SIG-M5 treated with dmso at 0.1 percent for 504 hours (cell line): ENCODE data around the gene KIAA2012.

Source experiments
- DNase-seq: peaks from one replicate; lab custom pipeline; 2025; ENCODE audit not compliant: unreplicated experiment; lab: John Stamatoyannopoulos, UW

The KIAA2012 gene

DNA sequence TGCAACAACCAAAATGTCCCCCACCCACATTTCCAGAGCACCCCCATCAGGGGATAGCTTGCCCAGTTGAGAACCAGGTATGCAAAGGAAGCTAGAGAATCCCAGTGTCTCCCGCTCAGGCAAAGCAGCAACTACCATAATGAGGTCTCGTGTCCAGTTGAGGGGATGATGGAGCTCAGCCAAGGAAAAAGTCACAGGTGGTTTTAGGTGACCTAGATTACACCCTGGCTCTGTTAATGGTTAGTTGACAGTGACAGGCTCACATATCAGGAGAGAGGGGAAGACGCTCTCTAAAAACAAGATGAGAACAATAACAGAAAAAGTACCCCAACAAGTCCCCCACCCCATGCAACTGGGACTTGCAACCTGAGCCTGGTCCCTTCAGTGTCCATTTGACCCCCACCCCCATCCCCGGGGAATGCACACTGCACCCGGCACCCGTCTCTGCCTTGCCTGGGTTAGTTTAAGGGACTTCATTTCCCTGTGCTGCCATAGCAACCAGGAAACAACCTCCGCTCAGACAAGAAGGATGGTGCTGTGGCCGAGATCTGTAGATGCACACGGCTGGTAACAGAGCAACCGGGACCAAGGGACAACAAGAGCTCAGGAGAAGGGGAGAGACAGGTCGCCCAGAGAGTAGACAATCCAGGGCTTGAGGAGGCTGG, at the start of gene KIAA2012:
Gene KIAA2012, plus strand, starts transcription at position 519 of the 665 bp plus-strand sequence. CDS start 373 bp downstream, outside the sequence.
- DNase-seq = no peak

DNA sequence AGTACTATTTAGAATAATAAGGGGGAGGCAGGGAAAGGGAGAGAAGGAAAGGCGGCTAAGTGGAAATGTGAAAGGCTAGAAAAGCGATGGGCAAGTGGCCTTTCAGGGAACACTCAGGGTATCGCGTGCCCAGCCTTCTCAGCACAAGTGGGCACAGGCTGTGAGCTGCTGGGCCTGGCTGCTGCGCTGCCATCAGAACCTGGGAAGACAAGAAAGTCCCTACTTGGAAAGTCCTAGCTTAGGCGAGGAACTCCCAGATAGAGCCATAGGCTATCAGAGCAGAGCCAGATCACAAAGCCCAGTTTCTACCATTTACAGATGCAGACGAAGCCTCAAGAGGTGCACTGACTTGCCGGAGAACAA, 49.2 kb upstream of the KIAA2012 start:
- no peak for DNase-seq

DNA sequence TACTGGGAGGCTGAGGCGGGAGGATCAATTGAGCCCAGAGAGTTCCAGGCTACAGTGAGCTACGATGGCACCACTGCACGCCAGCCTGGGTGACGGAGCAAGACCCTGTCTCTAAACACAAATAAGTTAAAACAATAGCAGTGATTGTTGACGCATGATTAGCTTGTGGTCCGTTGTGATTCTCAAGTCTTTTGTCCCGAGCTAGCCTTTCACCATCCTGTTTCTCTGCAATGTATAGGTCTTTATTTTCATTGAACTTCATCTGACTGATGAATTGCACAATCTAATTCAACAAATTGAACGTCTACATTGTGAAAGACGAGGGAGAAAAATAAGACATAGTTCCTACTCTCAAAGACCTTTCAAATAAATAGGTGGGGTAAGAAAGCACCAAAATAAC, 48.2 kb upstream of the KIAA2012 start:
- no peak for DNase-seq

DNA sequence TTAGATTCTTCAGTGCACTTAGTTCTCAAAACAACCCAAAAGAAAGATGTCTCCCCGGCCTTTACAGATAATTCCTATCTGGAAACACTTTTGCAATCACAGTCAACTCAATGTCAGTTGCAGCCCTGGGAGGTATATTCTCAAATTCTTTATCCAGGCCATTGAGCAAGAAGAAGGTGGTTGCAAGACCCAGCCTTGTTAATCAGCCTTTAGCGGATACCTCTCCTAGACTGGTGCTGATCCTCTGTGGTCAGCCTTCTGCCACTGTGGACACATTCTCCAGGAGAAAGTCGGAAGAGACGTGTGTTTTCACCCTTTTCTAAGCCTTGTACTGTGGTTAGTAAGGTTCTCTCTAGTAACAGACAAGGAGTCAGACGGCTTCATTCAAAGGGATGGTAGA, 47.2 kb upstream of the KIAA2012 start:
- DNase-seq = no peak

DNA sequence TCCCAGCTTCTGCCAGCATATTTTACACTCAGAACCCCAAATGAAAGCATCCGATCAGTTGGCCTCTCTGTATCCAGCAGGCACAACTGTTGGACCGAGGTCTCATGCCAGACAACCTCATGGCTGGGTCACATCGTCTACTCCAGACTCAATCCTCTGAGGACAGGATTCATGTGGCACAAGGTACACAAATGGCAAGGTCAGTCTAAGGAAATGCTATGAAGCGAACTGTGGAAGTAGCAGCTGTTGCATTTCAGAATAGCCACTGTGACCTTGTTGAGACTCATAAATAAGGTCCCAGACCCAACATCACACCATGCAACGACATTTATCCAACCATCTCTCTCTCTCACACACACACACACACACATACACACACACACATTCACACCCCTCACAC, 46.5 kb upstream of the KIAA2012 start:
- no peak for DNase-seq

DNA sequence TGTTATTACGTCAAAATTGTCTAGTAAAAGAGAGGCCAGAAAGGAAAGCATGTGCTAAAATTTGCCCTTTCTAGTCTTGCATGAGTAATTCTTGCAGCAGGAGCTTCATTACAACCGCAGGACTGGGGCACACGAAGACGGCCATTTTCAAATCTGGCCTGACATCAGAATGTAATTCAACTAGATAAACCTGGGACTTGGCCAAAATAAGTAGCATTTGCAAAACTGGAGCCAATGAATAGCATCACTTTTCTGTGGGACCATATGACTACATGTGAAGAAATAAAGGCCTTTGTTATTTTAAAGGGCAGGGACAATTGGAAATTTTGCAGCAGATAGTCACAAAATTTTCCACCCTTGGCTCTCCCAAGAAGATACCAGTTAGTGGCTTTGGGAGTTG, 42.4 kb upstream of the KIAA2012 start:
- no peak for DNase-seq

DNA sequence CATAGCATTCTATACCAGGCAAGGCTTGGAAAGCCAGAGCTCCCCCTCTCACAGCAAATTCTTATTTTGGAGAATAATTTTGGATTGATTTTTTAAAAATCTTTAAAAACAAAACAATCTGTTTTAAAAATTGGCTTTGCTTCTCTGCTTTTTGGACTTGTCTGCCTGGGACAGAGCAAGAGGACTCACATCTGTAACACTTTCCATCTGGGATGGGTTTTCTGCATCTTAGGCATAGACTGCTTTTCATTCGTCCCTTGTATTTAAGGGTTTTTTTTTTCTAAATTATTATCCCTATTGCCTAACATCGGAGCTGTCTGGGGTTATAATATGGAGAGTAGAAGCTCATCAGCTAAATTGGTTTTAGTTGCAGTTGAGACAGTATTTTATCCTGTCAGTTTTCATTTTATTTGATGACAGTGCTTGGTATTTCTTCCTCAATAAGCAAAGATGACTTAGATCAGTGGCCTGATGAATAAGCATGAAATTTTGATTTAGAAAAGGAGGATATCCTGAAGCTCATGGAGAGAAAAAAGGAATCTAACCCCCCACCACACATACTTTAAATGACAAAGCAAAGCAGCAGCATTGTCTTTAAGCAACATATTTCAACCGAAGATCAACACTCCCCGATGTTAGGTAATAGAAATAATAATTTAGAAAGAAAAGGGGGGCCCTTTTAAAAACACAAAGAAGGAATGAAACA, 41.7 kb upstream of the KIAA2012 start:
- no peak for DNase-seq

DNA sequence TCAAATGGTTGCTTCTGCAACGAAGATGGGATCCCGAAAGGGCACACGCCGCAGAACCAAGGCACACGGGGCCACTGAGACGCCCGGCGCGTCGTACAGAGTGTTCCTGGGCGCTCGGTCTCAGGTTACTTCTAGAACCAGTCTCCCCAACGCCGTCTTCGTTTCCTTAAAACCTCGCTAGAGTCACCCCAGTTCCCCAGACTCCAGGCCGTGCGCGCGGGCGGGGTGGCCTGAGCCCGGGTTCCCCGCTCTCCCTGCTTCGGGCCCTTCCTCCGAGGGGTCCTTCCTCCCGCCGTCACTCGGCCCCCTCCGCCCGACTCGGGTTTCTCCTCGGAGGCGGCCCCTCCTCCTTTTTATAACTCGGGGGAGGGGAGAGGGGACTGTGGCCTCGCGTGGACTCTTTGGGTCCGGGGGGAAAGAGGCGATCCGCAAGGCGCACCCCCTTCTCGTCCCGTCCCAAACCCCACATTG, 40.2 kb upstream of the KIAA2012 start:
- peak; percentile 52 for DNase-seq

DNA sequence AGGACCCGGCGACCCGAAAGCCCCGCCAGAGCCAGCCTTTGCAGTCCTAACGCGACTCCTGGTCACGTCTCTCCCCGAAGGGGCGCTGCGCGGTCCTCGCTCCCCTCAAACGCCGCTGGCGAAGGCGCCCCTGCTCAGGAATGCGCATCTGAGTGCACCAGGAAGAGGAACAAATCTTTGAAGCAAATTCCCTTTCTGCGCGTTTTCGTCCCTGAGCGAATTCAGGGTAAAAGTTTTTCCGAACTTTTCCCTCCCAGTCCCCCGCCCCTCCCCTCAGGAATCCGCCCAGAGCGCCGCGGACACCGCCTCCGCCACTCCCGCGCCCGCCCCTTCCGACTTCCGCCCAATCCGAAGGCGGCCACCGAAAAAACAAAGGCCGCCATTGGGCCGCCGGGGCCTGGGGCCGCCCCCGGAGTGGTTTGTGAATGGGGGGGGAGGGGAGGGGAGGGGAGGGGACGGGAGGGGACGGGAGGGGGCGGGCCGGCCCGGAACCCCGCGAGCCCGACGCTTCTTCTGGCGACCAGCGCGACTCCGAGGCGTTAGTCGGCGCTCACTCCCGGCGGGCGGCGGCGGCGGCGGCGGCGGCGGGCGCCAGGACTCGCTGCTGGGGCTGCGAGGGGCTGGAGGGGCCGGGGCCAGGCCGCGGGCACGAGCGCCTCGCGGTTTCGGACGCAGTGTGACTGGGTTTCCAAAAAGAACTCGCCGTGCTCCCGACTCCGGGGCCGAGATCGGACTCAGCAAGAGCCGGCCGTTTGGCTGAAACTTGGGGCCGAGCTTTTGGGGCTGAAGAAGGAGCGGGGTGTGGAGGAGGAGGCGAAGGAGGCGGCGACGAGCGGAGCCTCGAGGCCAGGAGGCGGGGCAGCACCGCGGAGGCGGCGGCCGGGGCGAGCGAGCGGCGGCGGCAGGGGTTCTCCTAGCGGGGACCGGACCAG, 39.5 kb upstream of the KIAA2012 start, which contains the start of gene FZD7:
Gene FZD7, plus strand, starts transcription at position 539 of the 932 bp plus-strand sequence. CDS start 793 bp downstream, outside the sequence.
- DNase-seq = peak; percentile 82

DNA sequence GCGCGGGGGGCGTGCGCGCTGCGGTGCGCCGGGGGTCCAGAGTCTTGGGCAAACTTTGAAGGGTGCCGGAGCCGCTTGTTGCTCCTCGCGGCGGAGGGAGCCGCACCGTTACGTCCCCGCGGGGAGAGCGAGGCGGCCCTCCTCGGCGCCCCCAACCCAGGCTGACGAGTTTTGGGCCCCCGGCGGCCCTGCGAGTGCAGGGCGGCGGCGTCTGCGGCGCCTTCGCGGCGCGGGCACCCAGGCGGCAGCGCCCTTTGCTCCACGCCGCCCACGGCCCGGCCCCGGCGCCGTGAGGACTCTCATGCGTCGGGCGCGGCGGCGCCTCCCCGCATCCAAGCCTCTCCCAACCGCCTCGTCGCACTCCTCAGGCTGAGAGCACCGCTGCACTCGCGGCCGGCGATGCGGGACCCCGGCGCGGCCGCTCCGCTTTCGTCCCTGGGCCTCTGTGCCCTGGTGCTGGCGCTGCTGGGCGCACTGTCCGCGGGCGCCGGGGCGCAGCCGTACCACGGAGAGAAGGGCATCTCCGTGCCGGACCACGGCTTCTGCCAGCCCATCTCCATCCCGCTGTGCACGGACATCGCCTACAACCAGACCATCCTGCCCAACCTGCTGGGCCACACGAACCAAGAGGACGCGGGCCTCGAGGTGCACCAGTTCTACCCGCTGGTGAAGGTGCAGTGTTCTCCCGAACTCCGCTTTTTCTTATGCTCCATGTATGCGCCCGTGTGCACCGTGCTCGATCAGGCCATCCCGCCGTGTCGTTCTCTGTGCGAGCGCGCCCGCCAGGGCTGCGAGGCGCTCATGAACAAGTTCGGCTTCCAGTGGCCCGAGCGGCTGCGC, 38.6 kb upstream of the KIAA2012 start:
- DNase-seq = no peak

DNA sequence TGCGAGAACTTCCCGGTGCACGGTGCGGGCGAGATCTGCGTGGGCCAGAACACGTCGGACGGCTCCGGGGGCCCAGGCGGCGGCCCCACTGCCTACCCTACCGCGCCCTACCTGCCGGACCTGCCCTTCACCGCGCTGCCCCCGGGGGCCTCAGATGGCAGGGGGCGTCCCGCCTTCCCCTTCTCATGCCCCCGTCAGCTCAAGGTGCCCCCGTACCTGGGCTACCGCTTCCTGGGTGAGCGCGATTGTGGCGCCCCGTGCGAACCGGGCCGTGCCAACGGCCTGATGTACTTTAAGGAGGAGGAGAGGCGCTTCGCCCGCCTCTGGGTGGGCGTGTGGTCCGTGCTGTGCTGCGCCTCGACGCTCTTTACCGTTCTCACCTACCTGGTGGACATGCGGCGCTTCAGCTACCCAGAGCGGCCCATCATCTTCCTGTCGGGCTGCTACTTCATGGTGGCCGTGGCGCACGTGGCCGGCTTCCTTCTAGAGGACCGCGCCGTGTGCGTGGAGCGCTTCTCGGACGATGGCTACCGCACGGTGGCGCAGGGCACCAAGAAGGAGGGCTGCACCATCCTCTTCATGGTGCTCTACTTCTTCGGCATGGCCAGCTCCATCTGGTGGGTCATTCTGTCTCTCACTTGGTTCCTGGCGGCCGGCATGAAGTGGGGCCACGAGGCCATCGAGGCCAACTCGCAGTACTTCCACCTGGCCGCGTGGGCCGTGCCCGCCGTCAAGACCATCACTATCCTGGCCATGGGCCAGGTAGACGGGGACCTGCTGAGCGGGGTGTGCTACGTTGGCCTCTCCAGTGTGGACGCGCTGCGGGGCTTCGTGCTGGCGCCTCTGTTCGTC, 37.7 kb upstream of the KIAA2012 start:
- DNase-seq = no peak

DNA sequence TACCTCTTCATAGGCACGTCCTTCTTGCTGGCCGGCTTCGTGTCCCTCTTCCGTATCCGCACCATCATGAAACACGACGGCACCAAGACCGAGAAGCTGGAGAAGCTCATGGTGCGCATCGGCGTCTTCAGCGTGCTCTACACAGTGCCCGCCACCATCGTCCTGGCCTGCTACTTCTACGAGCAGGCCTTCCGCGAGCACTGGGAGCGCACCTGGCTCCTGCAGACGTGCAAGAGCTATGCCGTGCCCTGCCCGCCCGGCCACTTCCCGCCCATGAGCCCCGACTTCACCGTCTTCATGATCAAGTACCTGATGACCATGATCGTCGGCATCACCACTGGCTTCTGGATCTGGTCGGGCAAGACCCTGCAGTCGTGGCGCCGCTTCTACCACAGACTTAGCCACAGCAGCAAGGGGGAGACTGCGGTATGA, 37.1 kb upstream of the KIAA2012 start:
- DNase-seq = no peak

DNA sequence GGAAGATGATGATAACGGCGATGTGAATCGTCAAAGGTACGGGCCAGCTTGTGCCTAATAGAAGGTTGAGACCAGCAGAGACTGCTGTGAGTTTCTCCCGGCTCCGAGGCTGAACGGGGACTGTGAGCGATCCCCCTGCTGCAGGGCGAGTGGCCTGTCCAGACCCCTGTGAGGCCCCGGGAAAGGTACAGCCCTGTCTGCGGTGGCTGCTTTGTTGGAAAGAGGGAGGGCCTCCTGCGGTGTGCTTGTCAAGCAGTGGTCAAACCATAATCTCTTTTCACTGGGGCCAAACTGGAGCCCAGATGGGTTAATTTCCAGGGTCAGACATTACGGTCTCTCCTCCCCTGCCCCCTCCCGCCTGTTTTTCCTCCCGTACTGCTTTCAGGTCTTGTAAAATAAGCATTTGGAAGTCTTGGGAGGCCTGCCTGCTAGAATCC, 36.4 kb upstream of the KIAA2012 start:
- no peak for DNase-seq

DNA sequence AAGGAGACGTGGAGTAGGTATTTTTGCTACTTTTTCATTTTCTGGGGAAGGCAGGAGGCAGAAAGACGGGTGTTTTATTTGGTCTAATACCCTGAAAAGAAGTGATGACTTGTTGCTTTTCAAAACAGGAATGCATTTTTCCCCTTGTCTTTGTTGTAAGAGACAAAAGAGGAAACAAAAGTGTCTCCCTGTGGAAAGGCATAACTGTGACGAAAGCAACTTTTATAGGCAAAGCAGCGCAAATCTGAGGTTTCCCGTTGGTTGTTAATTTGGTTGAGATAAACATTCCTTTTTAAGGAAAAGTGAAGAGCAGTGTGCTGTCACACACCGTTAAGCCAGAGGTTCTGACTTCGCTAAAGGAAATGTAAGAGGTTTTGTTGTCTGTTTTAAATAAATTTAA, 36.0 kb upstream of the KIAA2012 start:
- DNase-seq = no peak

DNA sequence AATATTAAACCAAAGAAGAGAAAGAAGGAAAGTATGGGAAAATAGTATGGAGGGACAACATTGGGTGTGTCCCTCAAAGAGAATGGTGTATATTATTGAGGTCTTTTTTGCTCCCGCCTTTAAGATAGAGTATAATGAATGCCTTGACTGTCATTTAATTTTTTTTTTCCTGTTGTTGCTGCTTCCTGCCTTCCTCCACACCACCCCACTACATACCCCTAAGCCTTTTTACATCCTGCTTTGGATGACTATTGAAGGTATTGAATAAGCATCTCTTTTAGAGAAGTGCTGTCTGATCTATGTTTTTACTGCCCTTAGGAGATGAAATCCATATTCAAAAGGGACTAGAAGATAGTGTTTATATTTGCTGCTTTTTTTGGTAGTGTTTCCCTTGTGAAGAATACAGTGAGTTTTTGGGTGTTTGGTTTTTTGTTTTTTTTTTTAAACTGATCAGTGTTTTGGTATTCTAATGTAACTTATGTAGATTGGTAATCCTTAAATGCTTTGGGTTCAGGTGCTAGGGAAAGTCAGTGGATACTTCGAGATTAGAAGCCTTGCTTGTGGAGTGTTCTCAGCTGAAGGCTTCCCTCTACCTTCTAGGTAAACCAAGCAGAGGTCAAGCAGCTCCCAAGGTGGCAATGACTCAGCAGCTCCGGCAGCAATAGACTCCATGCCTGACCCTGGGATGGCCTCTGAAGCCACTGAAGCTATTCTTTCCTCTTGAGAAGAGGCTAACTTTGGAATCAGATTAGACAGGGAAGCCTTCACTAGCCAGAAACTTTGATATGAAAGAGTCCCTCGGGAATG, 34.4 kb upstream of the KIAA2012 start:
- peak; percentile 22 for DNase-seq

DNA sequence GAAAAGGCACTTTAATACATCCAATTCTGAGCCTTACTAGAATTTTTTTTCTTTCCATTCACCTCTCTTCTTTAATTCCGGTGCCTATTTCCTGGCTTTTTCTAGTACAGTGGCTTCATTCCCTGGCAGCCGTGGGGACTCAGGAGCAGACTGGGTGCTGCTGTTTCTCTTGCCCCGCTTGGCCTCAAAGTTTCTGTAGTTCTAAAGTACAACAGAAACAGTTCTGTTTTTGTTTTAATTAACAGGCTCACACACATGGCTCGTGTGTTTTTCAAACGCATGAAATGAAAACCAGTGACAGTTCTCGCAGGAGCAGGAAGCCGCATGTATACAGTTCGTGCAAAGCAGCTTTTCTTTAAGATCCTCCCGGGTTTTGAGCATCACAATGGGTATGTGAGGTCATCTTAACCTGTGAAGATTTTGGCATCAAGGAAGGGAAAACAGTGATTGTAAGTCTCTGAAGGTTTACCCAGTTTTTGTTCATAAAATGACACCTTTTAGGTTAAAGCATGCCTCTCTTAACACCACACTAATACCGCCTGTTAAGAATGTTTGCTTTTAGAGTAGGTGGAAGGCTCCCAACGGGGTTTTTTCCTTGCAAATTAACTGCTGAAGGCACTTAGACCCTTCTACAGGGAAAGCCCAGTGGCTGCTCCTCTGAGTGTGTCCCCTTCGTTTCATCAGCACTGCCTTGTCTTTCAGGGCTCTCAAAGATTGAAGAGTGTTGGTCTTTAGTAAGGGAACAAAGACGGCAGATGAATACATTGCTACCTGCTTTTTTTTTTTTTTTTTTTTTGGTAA, 33.6 kb upstream of the KIAA2012 start:
- DNase-seq = no peak

DNA sequence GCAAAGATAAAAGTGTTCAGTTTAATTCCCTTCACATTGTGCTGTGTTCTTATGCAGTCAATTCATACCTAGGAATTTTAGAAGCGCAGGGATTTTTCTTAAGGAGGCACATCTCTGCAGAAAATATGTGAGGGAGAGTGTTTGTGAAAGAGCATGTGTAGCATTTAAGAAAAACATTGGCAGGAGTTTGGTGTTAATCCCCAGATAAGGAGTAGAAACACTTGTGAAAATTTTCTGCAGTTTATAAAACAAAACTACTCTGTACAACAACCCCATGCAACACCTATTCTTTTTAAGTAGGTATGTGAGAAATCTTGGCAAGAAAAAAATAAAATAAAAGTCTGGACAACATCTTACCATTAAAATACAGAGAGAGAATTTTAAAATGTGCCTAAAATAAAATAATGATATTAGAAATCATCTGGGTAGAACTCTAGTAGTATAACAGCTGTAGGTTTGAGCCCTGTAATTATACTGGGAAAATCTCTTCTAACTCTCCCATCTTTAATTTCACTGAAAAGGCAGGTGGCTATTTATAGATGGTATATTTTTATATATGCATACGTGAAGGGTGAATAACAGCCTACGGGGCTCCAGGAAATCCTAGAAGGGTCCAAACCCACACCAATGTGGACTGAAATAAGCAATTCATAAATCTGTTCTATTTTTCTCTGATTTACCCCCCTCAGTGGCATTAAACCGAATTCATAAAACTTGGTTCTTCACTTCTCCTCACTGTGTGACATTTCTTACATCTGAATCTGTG, 32.8 kb upstream of the KIAA2012 start:
- no peak for DNase-seq
